Peyer's patch (tissue), 4 donors: ENCODE data around the gene LYPD6B. TPM values are rescaled to one million over a fixed set of nuclear protein-coding genes. Genes with fewer than 3 reads are reported as not detected.

Experiments used
- DNase-seq, 3 donors: peaks; one replicate each; pipeline ENCODE4 v3.0.0-alpha.2; 2017 to 2019
- H3K27ac ChIP-seq, 4 donors: fragments of 200-600 bp; sonication (generic); one replicate each; pipeline ENCODE4 v1.5.1; 2016 to 2019
- H3K27me3 ChIP-seq, 2 donors: fragments of 200-600 bp; sonication (generic); one replicate each; pipeline ENCODE4 v1.5.1; 2019
- H3K36me3 ChIP-seq, 3 donors: fragments of 200-600 bp; sonication (generic); one replicate each; pipeline ENCODE4 v1.5.1; 2016 to 2019
- H3K4me1 ChIP-seq, 4 donors: fragments of 200-600 bp; sonication (generic); one replicate each; pipeline ENCODE4 v1.5.1; 2016 to 2019
- H3K4me3 ChIP-seq, 4 donors: fragments of 200-600 bp; sonication (generic); 1 replicate in 3 of 4; 2 replicates in 1 of 4; pipeline ENCODE4 v1.5.1; 2016 to 2019; ENCODE audit warnings: mild to moderate bottlenecking in 1 of 4
- H3K9me3 ChIP-seq, 4 donors: fragments of 200-600 bp; sonication (generic); one replicate each; pipeline ENCODE4 v1.5.1; 2016 to 2019; ENCODE audit warnings: mild to moderate bottlenecking in 1 of 4
- CTCF ChIP-seq, 6 experiments: fragments of 450-650 bp in 4 of 6; fragments of 200-600 bp in 2 of 6; sonication (generic) in 1 of 6; IDR thresholded peaks; one replicate each; pipeline ENCODE4 v1.5.1; 2017 to 2019; ENCODE audit warnings: antibody characterized with exemption in 6 of 6, mild to moderate bottlenecking in 3 of 6, moderate library complexity in 1 of 6
- POLR2A ChIP-seq, 2 donors: fragments of 450-650 bp; IDR thresholded peaks; one replicate each; pipeline ENCODE4 v1.5.1; 2017; ENCODE audit warnings: antibody characterized with exemption in 2 of 2, mild to moderate bottlenecking in 2 of 2, moderate library complexity in 2 of 2
- total RNA-seq, 4 donors: library from RNA; depleted of rRNA; stranded (reverse); fragments of >200 nt; gene quantifications; one replicate each; pipeline ENCODE4 v1.1.0, GENCODE V29; 2016

The LYPD6B gene
- total RNA-seq, 4 donors from 2014 or later: 2.0 to 4.4 (median 3.7) TPM; not detected in 1

- Histone ChIP-seq H3K27ac (no peak overlapping the region), H3K4me3 (no peak overlapping the region), H3K9me3 (no peaks in the 10 kb centered on the region), H3K4me1 (no peaks in the 10 kb centered on the region), H3K27me3 (no peaks in the 10 kb centered on the region), H3K36me3 (no peaks in the 10 kb centered on the region)
- TF ChIP-seq POLR2A (IDR thresholded peaks at IDR 0.05) (no peak), CTCF (IDR thresholded peaks at IDR 0.05) (no peak)
- DNase-seq: no peak
These were observed 84.0 kb downstream of the LYPD6B start for GRCh38 chr2:149122516-149122915.

GRCh38 chr2:149125031-149125725 is 86.7 kb downstream of the LYPD6B start:
- H3K27me3 ChIP-seq: no peaks in the 10 kb centered on the region
- H3K4me1 ChIP-seq: no peaks in the 10 kb centered on the region
- H3K9me3 ChIP-seq: no peaks in the 10 kb centered on the region
- no peaks in the 10 kb centered on the region for H3K36me3 ChIP-seq
- H3K27ac ChIP-seq: no peak overlapping the region
- no peak for TF ChIP-seq CTCF (IDR thresholded peaks at IDR 0.05)
- no peak for TF ChIP-seq POLR2A (IDR thresholded peaks at IDR 0.05)
- no peak for DNase-seq
- H3K4me3 ChIP-seq: no peak overlapping the region

GRCh38 chr2:149129433-149129832 is 90.9 kb downstream of the LYPD6B start:
- TF ChIP-seq POLR2A (IDR thresholded peaks at IDR 0.05): no peak
- no peak for TF ChIP-seq CTCF (IDR thresholded peaks at IDR 0.05)
- Histone ChIP-seq H3K27ac (no peak overlapping the region), H3K36me3 (no peaks in the 10 kb centered on the region), H3K4me3 (no peak overlapping the region), H3K4me1 (no peaks in the 10 kb centered on the region), H3K27me3 (no peaks in the 10 kb centered on the region), H3K9me3 (no peaks in the 10 kb centered on the region)
- DNase-seq: no peak

GRCh38 chr2:149132339-149132738 is 93.8 kb downstream of the LYPD6B start:
- TF ChIP-seq POLR2A (IDR thresholded peaks at IDR 0.05) (no peak), CTCF (IDR thresholded peaks at IDR 0.05) (no peak)
- Histone ChIP-seq H3K4me3 (no peak overlapping the region), H3K36me3 (no peaks in the 10 kb centered on the region), H3K27me3 (no peaks in the 10 kb centered on the region), H3K9me3 (no peaks in the 10 kb centered on the region), H3K4me1 (no peaks in the 10 kb centered on the region), H3K27ac (no peak overlapping the region)
- no peak for DNase-seq

- Histone ChIP-seq H3K27ac (no peak overlapping the region), H3K4me3 (no peak overlapping the region), H3K36me3 (no peaks in the 10 kb centered on the region), H3K9me3 (no peaks in the 10 kb centered on the region), H3K4me1 (no peaks in the 10 kb centered on the region), H3K27me3 (no peaks in the 10 kb centered on the region)
- TF ChIP-seq CTCF (IDR thresholded peaks at IDR 0.05): no peak
- no peak for TF ChIP-seq POLR2A (IDR thresholded peaks at IDR 0.05)
- DNase-seq: no peak
These were observed 94.4 kb downstream of the LYPD6B start for GRCh38 chr2:149132901-149133300.
